CD14-positive monocyte (primary cell): ENCODE data around the gene WDR82. TPM values are rescaled to one million over a fixed set of nuclear protein-coding genes. Genes with fewer than 3 reads are reported as not detected.

Experiments used
- DNase-seq, 3 donors: peaks; one replicate each; pipeline ENCODE4 v3.0.0-alpha.2; 2011 to 2022
- H2AFZ ChIP-seq: 2 replicates; pipeline ENCODE4 v1.6.0; 2012; ENCODE audit warnings: mild to moderate bottlenecking, low read depth, low read length, inconsistent platforms; ENCODE audit not compliant: insufficient read depth, poor library complexity, severe bottlenecking
- H3K27ac ChIP-seq, 2 donors: 1 replicate in 1 of 2; 2 replicates in 1 of 2; pipeline ENCODE4 v1.5.1; 2012 to 2013; ENCODE audit warnings: low read length in 2 of 2, control low read depth in 1 of 2, inconsistent platforms in 1 of 2, low read depth in 1 of 2, mild to moderate bottlenecking in 1 of 2
- H3K27me3 ChIP-seq, 2 donors: one replicate each; pipeline versions ENCODE4 v1.6.0 to v1.6.1; 2011 to 2013; ENCODE audit warnings: low read length in 2 of 2; ENCODE audit not compliant: control insufficient read depth in 2 of 2, insufficient read depth in 2 of 2
- H3K36me3 ChIP-seq, 2 donors: replicated peaks in 1 of 2; 1 replicate in 1 of 2; 2 replicates in 1 of 2; pipeline versions ENCODE4 v1.5.1 to v1.6.1; 2012 to 2013; ENCODE audit warnings: low read length in 2 of 2, control low read depth in 1 of 2, inconsistent platforms in 1 of 2, mild to moderate bottlenecking in 1 of 2; ENCODE audit not compliant: insufficient read depth in 2 of 2, control insufficient read depth in 1 of 2
- H3K4me1 ChIP-seq, 2 donors: 1 replicate in 1 of 2; 2 replicates in 1 of 2; pipeline versions ENCODE4 v1.5.1 to v1.6.1; 2012 to 2013; ENCODE audit warnings: low read length in 2 of 2, control low read depth in 1 of 2, inconsistent platforms in 1 of 2, mild to moderate bottlenecking in 1 of 2, moderate library complexity in 1 of 2; ENCODE audit not compliant: insufficient read depth in 2 of 2, control insufficient read depth in 1 of 2
- H3K4me2 ChIP-seq: replicated peaks from 2 replicates; pipeline ENCODE3; 2012; ENCODE audit warnings: low read length, moderate library complexity, mild to moderate bottlenecking; ENCODE audit not compliant: poor library complexity, severe bottlenecking; ENCODE audit errors: extremely low read depth
- H3K4me3 ChIP-seq, 3 experiments: fragments of 200-600 bp in 1 of 3; sonication (generic) in 1 of 3; replicated peaks in 1 of 3; 1 replicate in 2 of 3; 2 replicates in 1 of 3; pipeline ENCODE4 v1.5.1; 2011 to 2013; ENCODE audit warnings: low read length in 3 of 3, mild to moderate bottlenecking in 3 of 3, control low read depth in 2 of 3, low read depth in 2 of 3, inconsistent platforms in 1 of 3, moderate library complexity in 1 of 3
- H3K79me2 ChIP-seq: 2 replicates; pipeline ENCODE4 v1.6.0; 2012; ENCODE audit warnings: mild to moderate bottlenecking, control low read depth, inconsistent platforms, low read length, moderate library complexity; ENCODE audit not compliant: insufficient read depth
- H3K9ac ChIP-seq: 2 replicates; pipeline ENCODE4 v1.6.0; 2017; ENCODE audit warnings: low read length, mild to moderate bottlenecking; ENCODE audit not compliant: insufficient read depth, poor library complexity, severe bottlenecking
- H3K9me3 ChIP-seq, 2 donors: replicated peaks in 1 of 2; 1 replicate in 1 of 2; 2 replicates in 1 of 2; pipeline versions ENCODE4 v1.5.1 to v1.6.1; 2012 to 2013; ENCODE audit warnings: low read length in 2 of 2, control low read depth in 1 of 2; ENCODE audit not compliant: control insufficient read depth in 1 of 2, insufficient read depth in 1 of 2
- H4K20me1 ChIP-seq: 2 replicates; pipeline ENCODE4 v1.6.0; 2012; ENCODE audit warnings: mild to moderate bottlenecking, low read length, control low read depth, moderate library complexity; ENCODE audit not compliant: insufficient read depth
- H3K27ac Mint-ChIP-seq, 7 donors: one replicate each; pipeline ENCODE4 v1.8.0; 2020; ENCODE audit warnings: mild to moderate bottlenecking in 7 of 7, mixed read lengths in 7 of 7, moderate library complexity in 6 of 7, inconsistent platforms in 2 of 7
- H3K27me3 Mint-ChIP-seq, 3 donors: one replicate each; pipeline ENCODE4 v1.8.0; 2021 to 2022; ENCODE audit warnings: low read depth in 3 of 3, mild to moderate bottlenecking in 3 of 3, mixed read lengths in 3 of 3, moderate library complexity in 3 of 3, inconsistent platforms in 1 of 3
- H3K36me3 Mint-ChIP-seq, 2 donors: one replicate each; pipeline ENCODE4 v1.8.0; 2020; ENCODE audit warnings: mixed read lengths in 2 of 2, inconsistent platforms in 1 of 2, mild to moderate bottlenecking in 1 of 2
- H3K4me1 Mint-ChIP-seq: one replicate; pipeline ENCODE4 v1.8.0; 2020; ENCODE audit warnings: mild to moderate bottlenecking, mixed read lengths
- H3K4me3 Mint-ChIP-seq, 2 donors: one replicate each; pipeline ENCODE4 v1.8.0; 2020; ENCODE audit warnings: mild to moderate bottlenecking in 2 of 2, mixed read lengths in 2 of 2, moderate library complexity in 1 of 2
- H3K9me3 Mint-ChIP-seq, 7 donors: one replicate each; pipeline ENCODE4 v1.8.0; 2020 to 2022; ENCODE audit warnings: mixed read lengths in 7 of 7, mild to moderate bottlenecking in 6 of 7, moderate library complexity in 6 of 7, inconsistent platforms in 2 of 7
- WGBS: methylation state at CpG from one replicate; pipeline ENCODE4 v1.1.5; 2013; ENCODE audit warnings: missing lambda C conversion rate; ENCODE audit not compliant: insufficient coverage; 5-methylcytosine and 5-hydroxymethylcytosine counted together
- intact Hi-C, 2 donors: fragments of 100-400 bp; cut with micrococcal nuclease; formaldehyde crosslinking; loops; one replicate each; pipeline versions ENCODE4 v1.15.0 to v1.15.1; 2023
- polyA plus RNA-seq, 3 donors: library from polyadenylated mRNA; depleted of rRNA in 1 of 3; unstranded in 2 of 3; stranded (reverse) in 1 of 3; fragments of 300-500 nt in 2 of 3; fragments of >200 nt in 1 of 3; fragmentation: Illumina TruSeq in 2 of 3; gene quantifications; 1 replicate in 2 of 3; 2 replicates in 1 of 3; pipeline ENCODE4 v1.2.3, GENCODE V29; 2012 to 2021
- TF ChIP-seq, protein P1 (sequence below): fragments of 200-600 bp; IDR thresholded peaks from one replicate; pipeline ENCODE4 v1.8.0; 2022; ENCODE audit warnings: antibody characterized with exemption, mild to moderate bottlenecking

The WDR82 gene
- polyA plus RNA-seq, 3 donors: 27.3 to 33.4 (median 32.3) TPM

DNA sequence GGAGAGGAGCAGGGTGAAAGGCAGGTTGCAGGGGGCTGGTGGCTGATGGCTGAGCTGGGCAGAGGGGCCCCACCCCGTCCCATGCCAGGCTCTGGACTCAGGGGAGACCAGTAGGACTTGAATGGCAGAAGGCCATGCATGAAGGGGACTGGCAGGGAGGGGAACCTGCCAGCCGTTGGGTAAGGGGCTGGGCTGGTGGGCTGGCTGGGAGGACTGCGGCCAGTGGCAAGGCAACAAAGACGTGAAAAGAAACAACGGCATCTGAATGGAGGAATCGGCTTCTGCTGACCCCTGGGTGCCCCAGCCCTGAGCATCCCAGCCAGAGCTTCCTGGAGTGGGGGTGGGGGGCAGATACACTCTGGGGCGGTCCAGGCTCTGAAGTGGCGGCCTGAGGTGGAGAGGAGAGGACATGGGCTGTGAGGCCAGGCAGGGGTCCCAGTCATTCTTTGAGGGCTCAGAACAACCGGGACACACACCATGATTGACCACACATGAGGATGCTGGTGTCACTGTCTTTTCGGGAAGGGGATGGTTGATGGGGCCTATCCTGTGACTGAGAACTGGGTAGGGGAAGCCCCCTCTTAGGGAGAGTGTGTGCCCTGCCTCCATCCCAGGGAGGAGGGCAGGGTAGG lies 20.9 kb upstream of the WDR82 start:
- Histone ChIP-seq H3K27me3 (peaks cover 0 to 10% of the 10 kb centered on the region in 2 donors), H4K20me1 (peaks cover 48% of the 10 kb centered on the region), H3K9ac (no peak overlapping the region), H3K4me3 (no peak overlapping the region), H3K36me3 (peaks cover under 1 to 33% of the 10 kb centered on the region in 2 donors), H2AFZ (no peak overlapping the region), H3K79me2 (no peaks in the 10 kb centered on the region), H3K4me2 (no peak overlapping the region), H3K27ac (no peak overlapping the region), H3K9me3 (no peaks in the 10 kb centered on the region), H3K4me1 (peaks cover 12 to 15% of the 10 kb centered on the region in 2 donors)
- no peak for DNase-seq
- Mint-ChIP-seq H3K9me3 (no peaks in the 10 kb centered on the region), H3K27ac (peak overlapping the region in 4 of 7 donors; percentile 1 to 79 (median 62)), H3K4me3 (peak overlapping the region in 1 of 2 donors; percentile 11), H3K36me3 (peaks cover 31 to 40% of the 10 kb centered on the region in 2 donors), H3K4me1 (peaks cover 30% of the 10 kb centered on the region), H3K27me3 (peaks cover 12 to 23% (median 14%) of the 10 kb centered on the region in 3 donors)
- intact Hi-C loops: no loop called here
- TF ChIP-seq, protein P1, sequence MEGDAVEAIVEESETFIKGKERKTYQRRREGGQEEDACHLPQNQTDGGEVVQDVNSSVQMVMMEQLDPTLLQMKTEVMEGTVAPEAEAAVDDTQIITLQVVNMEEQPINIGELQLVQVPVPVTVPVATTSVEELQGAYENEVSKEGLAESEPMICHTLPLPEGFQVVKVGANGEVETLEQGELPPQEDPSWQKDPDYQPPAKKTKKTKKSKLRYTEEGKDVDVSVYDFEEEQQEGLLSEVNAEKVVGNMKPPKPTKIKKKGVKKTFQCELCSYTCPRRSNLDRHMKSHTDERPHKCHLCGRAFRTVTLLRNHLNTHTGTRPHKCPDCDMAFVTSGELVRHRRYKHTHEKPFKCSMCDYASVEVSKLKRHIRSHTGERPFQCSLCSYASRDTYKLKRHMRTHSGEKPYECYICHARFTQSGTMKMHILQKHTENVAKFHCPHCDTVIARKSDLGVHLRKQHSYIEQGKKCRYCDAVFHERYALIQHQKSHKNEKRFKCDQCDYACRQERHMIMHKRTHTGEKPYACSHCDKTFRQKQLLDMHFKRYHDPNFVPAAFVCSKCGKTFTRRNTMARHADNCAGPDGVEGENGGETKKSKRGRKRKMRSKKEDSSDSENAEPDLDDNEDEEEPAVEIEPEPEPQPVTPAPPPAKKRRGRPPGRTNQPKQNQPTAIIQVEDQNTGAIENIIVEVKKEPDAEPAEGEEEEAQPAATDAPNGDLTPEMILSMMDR: no peak
- 43% methylated on average over 9 of the region's 10 CpGs for WGBS

DNA sequence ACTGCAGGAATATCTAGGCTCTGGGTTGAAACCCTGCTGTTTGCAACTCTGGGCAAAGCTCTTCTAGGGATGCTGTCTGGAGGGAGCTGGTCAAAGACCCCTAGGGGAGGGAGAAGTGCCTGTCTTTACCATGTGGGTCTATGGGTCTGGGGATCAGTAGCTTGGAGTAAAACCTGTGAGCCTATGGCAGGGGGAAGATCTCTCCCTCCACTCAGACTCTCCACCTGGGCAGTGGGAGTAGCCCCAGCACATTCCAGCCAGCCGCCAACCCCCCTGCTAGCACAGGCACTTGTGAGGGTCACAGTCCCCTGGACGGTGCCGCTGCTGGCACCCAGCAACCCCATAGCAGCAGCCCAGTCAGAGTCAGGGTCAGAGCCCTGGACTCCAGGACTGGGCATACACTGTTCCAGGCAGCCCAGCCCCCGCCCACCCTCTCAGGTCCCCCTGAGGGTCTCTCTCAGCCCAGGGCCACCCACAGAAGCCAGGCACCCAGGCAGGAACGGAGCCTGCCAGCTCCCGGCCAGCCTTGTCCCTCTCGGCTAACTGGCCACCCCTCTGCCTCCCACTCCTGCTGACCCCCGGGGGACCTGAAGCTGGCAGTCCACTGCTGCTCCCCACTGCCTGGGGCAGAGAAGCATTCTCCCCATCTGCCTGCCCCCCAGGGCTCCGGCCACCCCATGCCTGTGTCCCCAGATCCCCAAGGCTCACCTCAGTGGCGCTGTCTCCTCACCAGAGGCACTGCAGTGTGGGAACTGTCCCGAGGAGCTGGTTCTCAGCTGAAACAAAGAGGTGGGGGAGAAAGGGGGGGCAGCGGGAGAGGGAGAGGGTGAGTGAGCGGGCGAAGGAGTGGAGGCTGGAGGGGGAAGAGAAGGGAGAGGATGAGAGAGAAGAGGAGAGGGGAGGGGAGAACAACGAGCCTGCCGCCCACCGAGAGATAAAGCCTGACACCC lies 20.0 kb upstream of the WDR82 start:
- H3K79me2 ChIP-seq: no peaks in the 10 kb centered on the region
- TF ChIP-seq, protein P1: no peak
- H3K36me3 Mint-ChIP-seq: peaks cover 32 to 46% of the 10 kb centered on the region in 2 donors
- intact Hi-C loops: no loop called here
- H4K20me1 ChIP-seq: peaks cover 53% of the 10 kb centered on the region
- peaks cover 7 to 40% of the 10 kb centered on the region in 2 donors for H3K36me3 ChIP-seq
- H3K27me3 ChIP-seq: peaks cover 0 to 10% of the 10 kb centered on the region in 2 donors
- H3K27me3 Mint-ChIP-seq: peaks cover 12 to 23% (median 14%) of the 10 kb centered on the region in 3 donors
- H3K9me3 ChIP-seq: no peaks in the 10 kb centered on the region
- H2AFZ ChIP-seq: no peak overlapping the region
- peaks cover 12 to 15% of the 10 kb centered on the region in 2 donors for H3K4me1 ChIP-seq
- DNase-seq: no peak
- H3K9me3 Mint-ChIP-seq: no peaks in the 10 kb centered on the region
- H3K4me2 ChIP-seq: no peak overlapping the region
- H3K4me3 ChIP-seq: no peak overlapping the region
- no peak overlapping the region for H3K27ac ChIP-seq
- no peak overlapping the region for H3K9ac ChIP-seq
- H3K27ac Mint-ChIP-seq: peak overlapping the region in 1 of 7 donors; percentile 24
- peaks cover 24% of the 10 kb centered on the region for H3K4me1 Mint-ChIP-seq
- 47% methylated on average over 15 of the region's 17 CpGs for WGBS
- H3K4me3 Mint-ChIP-seq: no peak overlapping the region
